Activated CD4-positive, alpha-beta T cell treated with anti-CD3 and anti-CD28 coated beads for 4 hours (primary cell): ENCODE measurements around the gene CLDN7.
A peak's percentile ranks its signal among the peaks of the same experiment; 100 is the strongest.

ENCODE experiments used
- DNase-seq, 2 donors: peaks; one replicate each; pipeline ENCODE4 v3.0.0-alpha.2; 2020

CLDN7 gene

GRCh38 chr17:7285679-7286078 lies 23.4 kb upstream of the CLDN7 start:
- no peak for DNase-seq

- no peak for DNase-seq
Measured at GRCh38 chr17:7284911-7285310, 22.6 kb upstream of the CLDN7 start.

- no peak for DNase-seq
Measured at GRCh38 chr17:7283471-7284216, 21.4 kb upstream of the CLDN7 start.

GRCh38 chr17:7282752-7283321 lies 20.6 kb upstream of the CLDN7 start:
- no peak for DNase-seq

- no peak for DNase-seq
Measured at GRCh38 chr17:7281953-7282751, 19.9 kb upstream of the CLDN7 start.

GRCh38 chr17:7281074-7281952 lies 19.0 kb upstream of the CLDN7 start, which contains the start of gene SLC2A4:
TSS of gene SLC2A4 (plus strand) at chr17:7281718. CDS start at chr17:7281935, 217 bp downstream.
- DNase-seq: peak; percentile 88 to 91

GRCh38 chr17:7280519-7281073 lies 18.3 kb upstream of the CLDN7 start:
- peak; percentile 81 to 86 for DNase-seq

GRCh38 chr17:7279448-7279847 lies 17.2 kb upstream of the CLDN7 start:
- no peak for DNase-seq

GRCh38 chr17:7266784-7267183 lies 4.5 kb upstream of the CLDN7 start:
- DNase-seq: no peak

GRCh38 chr17:7263801-7264078 lies 1.5 kb upstream of the CLDN7 start:
- no peak for DNase-seq

- DNase-seq: no peak
Measured at GRCh38 chr17:7262935-7263800, 890 bp upstream of the CLDN7 start.

- DNase-seq: peak; percentile 36 to 60
Measured at GRCh38 chr17:7261379-7262191, 693 bp downstream of the CLDN7 start.

GRCh38 chr17:7260651-7261378 lies 1.5 kb downstream of the CLDN7 start:
- DNase-seq: peak in 1 of 2 donors; percentile 32

- DNase-seq: no peak
Measured at GRCh38 chr17:7260151-7260550, 2.1 kb downstream of the CLDN7 start.

- no peak for DNase-seq
Measured at GRCh38 chr17:7259555-7259889, 2.8 kb downstream of the CLDN7 start.

GRCh38 chr17:7258731-7259554 lies 3.3 kb downstream of the CLDN7 start:
- no peak for DNase-seq

- DNase-seq: no peak
Measured at GRCh38 chr17:7256766-7257456, 5.4 kb downstream of the CLDN7 start.

- no peak for DNase-seq
Measured at GRCh38 chr17:7254511-7254910, 7.8 kb downstream of the CLDN7 start.

GRCh38 chr17:7253082-7253481 lies 9.2 kb downstream of the CLDN7 start:
- DNase-seq: no peak
